B cell (primary cell): ENCODE results near the gene SLC13A2. TPM values are rescaled to one million over a fixed set of nuclear protein-coding genes. Genes with fewer than 3 reads are reported as not detected.

ENCODE experiments used
- ATAC-seq: fragments of 200-7000 bp; cut with Tn5 transposase; one replicate; pipeline ENCODE4 v1.10.0; 2021; ENCODE audit warnings: low read depth, mild to moderate bottlenecking, moderate number of reproducible peaks, moderate library complexity
- CTCF ChIA-PET: fragments of 350-600 bp; sonication (Branson Sonifier 250); formaldehyde crosslinking; loops from one replicate; lab custom pipeline; 2021; ENCODE audit warnings: antibody characterized with exemption, inconsistent platforms; lab: Charles Lee
- POLR2A ChIA-PET: fragments of 350-600 bp; sonication (Branson Sonifier 250); formaldehyde crosslinking; loops from one replicate; lab custom pipeline; 2021; ENCODE audit warnings: antibody characterized with exemption; lab: Charles Lee
- DNase-seq: peaks from one replicate; pipeline ENCODE4 v3.0.0; 2013
- H2AFZ ChIP-seq: 2 replicates; pipeline ENCODE4 v1.6.1; 2012; ENCODE audit warnings: mild to moderate bottlenecking, low read depth, low read length; ENCODE audit not compliant: insufficient read depth, poor library complexity, severe bottlenecking
- H3K27ac ChIP-seq, 2 donors: 1 replicate in 1 of 2; 2 replicates in 1 of 2; pipeline ENCODE4 v1.5.1; 2012 to 2013; ENCODE audit warnings: low read length in 2 of 2, mild to moderate bottlenecking in 2 of 2, moderate library complexity in 1 of 2
- H3K27me3 ChIP-seq, 4 experiments: fragments of 200-600 bp in 1 of 4; sonication (generic) in 1 of 4; replicated peaks in 1 of 4; 1 replicate in 2 of 4; 2 replicates in 2 of 4; pipeline versions ENCODE4 v1.6.1 to v1.7.0; 2013 to 2016; ENCODE audit warnings: low read length in 3 of 4, mild to moderate bottlenecking in 2 of 4, mixed read lengths in 1 of 4, moderate library complexity in 1 of 4; ENCODE audit not compliant: insufficient read depth in 4 of 4, control insufficient read depth in 3 of 4; ENCODE audit errors: control extremely low read depth in 1 of 4
- H3K36me3 ChIP-seq, 2 experiments: replicated peaks in 1 of 2; 1 replicate in 1 of 2; 2 replicates in 1 of 2; pipeline versions ENCODE4 v1.6.1 to v1.7.1; 2013; ENCODE audit warnings: low read length in 1 of 2; ENCODE audit not compliant: insufficient read depth in 2 of 2, control insufficient read depth in 1 of 2; ENCODE audit errors: control extremely low read depth in 1 of 2, extremely low read depth in 1 of 2
- H3K4me1 ChIP-seq, 2 donors: fragments of 200-600 bp in 1 of 2; sonication (generic) in 1 of 2; 1 replicate in 1 of 2; 2 replicates in 1 of 2; pipeline versions ENCODE4 v1.5.1 to v1.6.1; 2013 to 2017; ENCODE audit warnings: low read length in 2 of 2; ENCODE audit not compliant: control insufficient read depth in 2 of 2, insufficient read depth in 2 of 2
- H3K4me2 ChIP-seq: replicated peaks from 2 replicates; pipeline ENCODE3; 2012; ENCODE audit warnings: mild to moderate bottlenecking, low read depth, low read length; ENCODE audit not compliant: poor library complexity, severe bottlenecking
- H3K4me3 ChIP-seq, 5 experiments: fragments of 200-600 bp in 1 of 5; sonication (generic) in 1 of 5; 1 replicate in 3 of 5; 2 replicates in 2 of 5; pipeline versions ENCODE4 v1.5.1 to v1.7.0; 2011 to 2016; ENCODE audit warnings: low read length in 4 of 5, mild to moderate bottlenecking in 4 of 5, low read depth in 2 of 5, control low read depth in 1 of 5, moderate library complexity in 1 of 5; ENCODE audit not compliant: insufficient read depth in 1 of 5; ENCODE audit errors: control extremely low read depth in 1 of 5, extremely low read depth in 1 of 5
- H3K79me2 ChIP-seq: fragments of 200-600 bp; sonication (generic); one replicate; pipeline ENCODE4 v1.6.0; 2016; ENCODE audit warnings: low read length; ENCODE audit not compliant: control insufficient read depth, insufficient read depth
- H3K9ac ChIP-seq: fragments of 200-600 bp; sonication (generic); 2 replicates; pipeline ENCODE4 v1.6.1; 2017; ENCODE audit warnings: mild to moderate bottlenecking, low read length, moderate library complexity
- H3K9me3 ChIP-seq, 3 donors: one replicate each; pipeline versions ENCODE4 v1.6.1 to v1.7.1; 2013; ENCODE audit warnings: low read length in 2 of 3; ENCODE audit not compliant: control insufficient read depth in 2 of 3, insufficient read depth in 1 of 3; ENCODE audit errors: control extremely low read depth in 1 of 3
- H4K20me1 ChIP-seq: 2 replicates; pipeline ENCODE4 v1.6.0; 2012; ENCODE audit warnings: mild to moderate bottlenecking, low read length; ENCODE audit not compliant: insufficient read depth, control insufficient read depth, poor library complexity, severe bottlenecking
- H3K27ac Mint-ChIP-seq: one replicate; pipeline ENCODE4 v1.8.0; 2021; ENCODE audit warnings: mixed read lengths
- H3K27me3 Mint-ChIP-seq: one replicate; pipeline ENCODE4 v1.8.0; 2021; ENCODE audit warnings: mixed read lengths
- H3K4me1 Mint-ChIP-seq: one replicate; pipeline ENCODE4 v1.8.0; 2021; ENCODE audit warnings: mixed read lengths
- H3K4me3 Mint-ChIP-seq: one replicate; pipeline ENCODE4 v1.8.0; 2021; ENCODE audit warnings: mixed read lengths
- H3K9me3 Mint-ChIP-seq: one replicate; pipeline ENCODE4 v1.8.0; 2022; ENCODE audit warnings: mixed read lengths; ENCODE audit not compliant: insufficient read depth
- EZH2 ChIP-seq: IDR thresholded peaks from 2 replicates; pipeline ENCODE4 v1.6.1; 2012; ENCODE audit warnings: borderline replicate concordance, low read depth, mild to moderate bottlenecking, moderate library complexity, low read length; ENCODE audit not compliant: insufficient read depth, poor library complexity, severe bottlenecking
- WGBS: methylation state at CpG from one replicate; pipeline ENCODE4 v1.1.5; 2013; ENCODE audit warnings: missing lambda C conversion rate; ENCODE audit not compliant: insufficient coverage; 5-methylcytosine and 5-hydroxymethylcytosine counted together
- intact Hi-C: fragments of 100-400 bp; cut with micrococcal nuclease; formaldehyde crosslinking; loops from one replicate; pipeline ENCODE4 v1.10.0; 2022
- polyA plus RNA-seq: library from polyadenylated mRNA; depleted of rRNA; stranded (reverse); fragments of >200 nt; gene quantifications from 2 replicates; pipeline ENCODE4 v1.2.3, GENCODE V29; 2012
- total RNA-seq, 2 donors: library from RNA; stranded (reverse); fragments of 120-200 nt in 1 of 2; gene quantifications; 1 replicate in 1 of 2; 2 replicates in 1 of 2; pipeline versions ENCODE4 v1.2.3 to v1.2.4, GENCODE V29; 2013 to 2022
- TF ChIP-seq, protein P1 (sequence below): fragments of 200-600 bp; IDR thresholded peaks from one replicate; pipeline ENCODE4 v1.8.0; 2022; ENCODE audit warnings: antibody characterized with exemption, mild to moderate bottlenecking

Gene SLC13A2
- total and polyA plus RNA-seq, 2 donors (not counting 1 experiment from before 2014, with no cell fraction given): not detected

DNA sequence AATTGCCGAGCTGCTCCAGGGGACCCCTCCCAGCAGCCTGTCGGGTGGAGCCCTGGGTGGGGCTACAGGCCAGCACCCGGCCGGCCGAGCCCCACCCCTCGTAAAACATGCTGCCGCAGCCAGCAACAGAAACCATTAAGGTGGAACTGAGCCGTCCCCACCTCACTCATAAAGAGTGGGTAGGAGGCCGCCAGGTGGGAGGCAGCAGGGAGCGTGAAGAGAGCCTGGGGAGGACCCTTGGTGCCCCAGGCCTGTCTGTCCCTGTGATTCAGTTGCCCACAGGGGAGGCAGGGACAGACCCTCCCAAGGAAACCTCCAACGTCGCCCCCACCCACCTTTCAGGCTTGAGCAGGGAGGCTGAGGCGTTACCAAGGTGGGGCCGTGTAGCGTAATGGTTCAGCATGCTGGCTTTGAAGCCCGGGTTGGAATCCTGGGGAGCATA lies 41.1 kb downstream of the SLC13A2 start:
- ChIA-PET POLR2A (no interaction called here), CTCF (no interaction called here)
- DNase-seq (no peak), ATAC-seq (no peak)
- no peaks in the 10 kb centered on the region for H3K36me3 ChIP-seq
- peaks cover 0 to 9% of the 10 kb centered on the region in 2 donors for H3K4me1 ChIP-seq
- no peaks in the 10 kb centered on the region for H3K79me2 ChIP-seq
- H3K4me3 ChIP-seq: no peak overlapping the region
- H3K4me2 ChIP-seq: no peak overlapping the region
- Mint-ChIP-seq H3K27ac (no peak overlapping the region), H3K4me3 (no peak overlapping the region), H3K4me1 (peaks cover 6% of the 10 kb centered on the region), H3K9me3 (no peaks in the 10 kb centered on the region), H3K27me3 (peaks cover 20% of the 10 kb centered on the region)
- no peak overlapping the region for H3K9ac ChIP-seq
- intact Hi-C loops: no loop called here
- no peak overlapping the region for H2AFZ ChIP-seq
- TF ChIP-seq, protein P1, sequence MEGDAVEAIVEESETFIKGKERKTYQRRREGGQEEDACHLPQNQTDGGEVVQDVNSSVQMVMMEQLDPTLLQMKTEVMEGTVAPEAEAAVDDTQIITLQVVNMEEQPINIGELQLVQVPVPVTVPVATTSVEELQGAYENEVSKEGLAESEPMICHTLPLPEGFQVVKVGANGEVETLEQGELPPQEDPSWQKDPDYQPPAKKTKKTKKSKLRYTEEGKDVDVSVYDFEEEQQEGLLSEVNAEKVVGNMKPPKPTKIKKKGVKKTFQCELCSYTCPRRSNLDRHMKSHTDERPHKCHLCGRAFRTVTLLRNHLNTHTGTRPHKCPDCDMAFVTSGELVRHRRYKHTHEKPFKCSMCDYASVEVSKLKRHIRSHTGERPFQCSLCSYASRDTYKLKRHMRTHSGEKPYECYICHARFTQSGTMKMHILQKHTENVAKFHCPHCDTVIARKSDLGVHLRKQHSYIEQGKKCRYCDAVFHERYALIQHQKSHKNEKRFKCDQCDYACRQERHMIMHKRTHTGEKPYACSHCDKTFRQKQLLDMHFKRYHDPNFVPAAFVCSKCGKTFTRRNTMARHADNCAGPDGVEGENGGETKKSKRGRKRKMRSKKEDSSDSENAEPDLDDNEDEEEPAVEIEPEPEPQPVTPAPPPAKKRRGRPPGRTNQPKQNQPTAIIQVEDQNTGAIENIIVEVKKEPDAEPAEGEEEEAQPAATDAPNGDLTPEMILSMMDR: no peak
- TF ChIP-seq EZH2: no peak
- no peaks in the 10 kb centered on the region for H4K20me1 ChIP-seq
- no peaks in the 10 kb centered on the region for H3K9me3 ChIP-seq
- H3K27me3 ChIP-seq: peaks cover 0 to 16% (median 1%) of the 10 kb centered on the region in 4 experiments
- WGBS: 82% methylated on average over 12 of the region's 16 CpGs
- H3K27ac ChIP-seq: no peak overlapping the region

DNA sequence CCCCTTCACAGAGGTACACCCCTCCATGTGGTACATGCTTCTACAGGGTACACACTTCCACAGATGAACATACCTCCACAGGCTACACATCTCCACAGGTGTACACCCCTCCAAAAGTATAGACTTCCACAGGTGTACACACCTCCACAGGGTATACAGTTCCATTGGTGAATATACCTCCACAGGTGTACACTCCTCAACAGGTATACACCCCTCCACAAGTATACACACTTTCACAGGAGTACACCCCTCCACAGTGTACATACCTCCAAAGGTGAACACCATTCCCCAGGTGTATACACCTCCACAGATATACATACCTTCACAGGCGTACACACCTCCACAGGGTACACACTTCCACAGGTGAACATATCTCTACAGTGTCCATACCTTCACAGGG lies 42.1 kb downstream of the SLC13A2 start:
- peaks cover 11% of the 10 kb centered on the region for H3K27me3 Mint-ChIP-seq
- WGBS: 94% methylated on average over 1 of the region's 1 CpG
- Histone ChIP-seq H3K27me3 (peaks cover 0 to 12% (median 0%) of the 10 kb centered on the region in 4 experiments), H3K9ac (no peak overlapping the region), H3K4me3 (no peak overlapping the region), H3K36me3 (no peaks in the 10 kb centered on the region), H3K4me1 (peaks cover 0 to 9% of the 10 kb centered on the region in 2 donors), H3K79me2 (no peaks in the 10 kb centered on the region), H4K20me1 (no peaks in the 10 kb centered on the region), H3K9me3 (no peaks in the 10 kb centered on the region), H2AFZ (no peak overlapping the region), H3K27ac (no peak overlapping the region), H3K4me2 (no peak overlapping the region)
- ChIA-PET CTCF (no interaction called here), POLR2A (no interaction called here)
- no peak overlapping the region for H3K27ac Mint-ChIP-seq
- intact Hi-C loops: no loop called here
- TF ChIP-seq EZH2: no peak
- TF ChIP-seq, protein P1: no peak
- ATAC-seq: no peak
- H3K4me3 Mint-ChIP-seq: no peak overlapping the region
- peaks cover 6% of the 10 kb centered on the region for H3K4me1 Mint-ChIP-seq
- H3K9me3 Mint-ChIP-seq: no peaks in the 10 kb centered on the region
- DNase-seq: no peak
